GM19193 (cell line): ENCODE measurements around the gene IRGQ.

ENCODE experiments used
- POLR2A ChIP-seq: IDR thresholded peaks from 4 replicates; pipeline ENCODE4 v1.6.1; 2011; ENCODE audit not compliant: insufficient read depth, insufficient read length; ENCODE audit errors: extremely low read depth

IRGQ gene, protein sequence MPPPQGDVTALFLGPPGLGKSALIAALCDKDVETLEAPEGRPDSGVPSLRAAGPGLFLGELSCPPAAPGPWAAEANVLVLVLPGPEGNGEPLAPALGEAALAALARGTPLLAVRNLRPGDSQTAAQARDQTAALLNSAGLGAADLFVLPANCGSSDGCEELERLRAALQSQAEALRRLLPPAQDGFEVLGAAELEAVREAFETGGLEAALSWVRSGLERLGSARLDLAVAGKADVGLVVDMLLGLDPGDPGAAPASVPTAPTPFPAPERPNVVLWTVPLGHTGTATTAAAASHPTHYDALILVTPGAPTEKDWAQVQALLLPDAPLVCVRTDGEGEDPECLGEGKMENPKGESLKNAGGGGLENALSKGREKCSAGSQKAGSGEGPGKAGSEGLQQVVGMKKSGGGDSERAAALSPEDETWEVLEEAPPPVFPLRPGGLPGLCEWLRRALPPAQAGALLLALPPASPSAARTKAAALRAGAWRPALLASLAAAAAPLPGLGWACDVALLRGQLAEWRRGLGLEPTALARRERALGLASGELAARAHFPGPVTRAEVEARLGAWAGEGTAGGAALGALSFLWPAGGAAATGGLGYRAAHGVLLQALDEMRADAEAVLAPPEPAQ

DNA sequence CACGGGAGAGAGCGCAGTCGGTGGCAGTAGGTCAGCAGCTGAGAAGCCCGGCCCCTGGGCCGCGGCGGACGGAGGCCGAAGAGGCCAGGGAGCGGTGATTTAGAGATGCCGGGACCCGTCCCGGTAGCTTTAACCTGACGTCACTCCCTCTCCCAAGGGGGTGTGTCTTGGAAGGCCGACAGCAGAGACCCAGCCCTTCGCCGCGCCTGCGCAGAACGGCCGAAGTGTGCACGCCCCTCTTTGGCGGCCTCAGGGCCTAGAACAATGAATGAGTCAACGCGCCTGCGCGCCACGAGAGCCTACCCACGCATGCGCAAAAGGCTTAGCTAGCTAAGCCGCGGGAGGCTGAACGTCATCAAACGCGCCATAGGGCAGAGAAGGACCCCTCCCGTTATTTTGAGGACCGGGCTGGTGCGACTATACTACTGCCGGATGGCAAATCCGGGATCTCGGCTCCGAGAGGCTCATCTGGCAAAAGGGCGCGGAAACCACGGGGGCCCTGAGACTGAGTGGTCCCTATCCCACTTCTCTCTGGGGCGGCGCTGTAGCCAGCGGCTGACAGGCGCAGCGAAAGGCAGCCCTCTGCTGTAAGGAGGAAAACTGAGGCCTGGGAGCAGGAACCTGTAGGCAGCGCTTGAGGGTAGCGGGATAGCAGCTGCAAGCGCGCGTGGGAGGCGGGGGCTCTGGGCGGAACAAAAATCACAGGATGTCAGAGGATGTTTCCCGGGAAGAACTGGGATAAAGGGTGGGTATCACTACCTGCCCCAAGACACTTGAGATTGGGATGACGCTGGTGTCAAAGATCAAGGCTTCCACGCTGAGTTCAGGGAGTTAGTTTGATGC is at the start of gene IRGQ, which contains the start of gene ZNF576:
Gene IRGQ (minus strand): TSS at position 136 of the 843 bp plus-strand sequence. CDS start 796 bp downstream, outside the sequence.
Gene ZNF576 (plus strand): TSS at position 597 of the 843 bp plus-strand sequence. CDS start 514 bp downstream, outside the sequence.
- TF ChIP-seq POLR2A = peak; percentile 65

GRCh38 chr19:43644181-43644580 is 48.2 kb upstream of the IRGQ start:
- TF ChIP-seq POLR2A = no peak

GRCh38 chr19:43643326-43643725 is 47.4 kb upstream of the IRGQ start:
- TF ChIP-seq POLR2A = no peak

- no peak for TF ChIP-seq POLR2A
Observed at GRCh38 chr19:43642531-43642930, 46.6 kb upstream of the IRGQ start.

GRCh38 chr19:43641333-43641732 is 45.4 kb upstream of the IRGQ start:
- TF ChIP-seq POLR2A = no peak

GRCh38 chr19:43640424-43640757 is 44.5 kb upstream of the IRGQ start:
- TF ChIP-seq POLR2A = no peak

DNA sequence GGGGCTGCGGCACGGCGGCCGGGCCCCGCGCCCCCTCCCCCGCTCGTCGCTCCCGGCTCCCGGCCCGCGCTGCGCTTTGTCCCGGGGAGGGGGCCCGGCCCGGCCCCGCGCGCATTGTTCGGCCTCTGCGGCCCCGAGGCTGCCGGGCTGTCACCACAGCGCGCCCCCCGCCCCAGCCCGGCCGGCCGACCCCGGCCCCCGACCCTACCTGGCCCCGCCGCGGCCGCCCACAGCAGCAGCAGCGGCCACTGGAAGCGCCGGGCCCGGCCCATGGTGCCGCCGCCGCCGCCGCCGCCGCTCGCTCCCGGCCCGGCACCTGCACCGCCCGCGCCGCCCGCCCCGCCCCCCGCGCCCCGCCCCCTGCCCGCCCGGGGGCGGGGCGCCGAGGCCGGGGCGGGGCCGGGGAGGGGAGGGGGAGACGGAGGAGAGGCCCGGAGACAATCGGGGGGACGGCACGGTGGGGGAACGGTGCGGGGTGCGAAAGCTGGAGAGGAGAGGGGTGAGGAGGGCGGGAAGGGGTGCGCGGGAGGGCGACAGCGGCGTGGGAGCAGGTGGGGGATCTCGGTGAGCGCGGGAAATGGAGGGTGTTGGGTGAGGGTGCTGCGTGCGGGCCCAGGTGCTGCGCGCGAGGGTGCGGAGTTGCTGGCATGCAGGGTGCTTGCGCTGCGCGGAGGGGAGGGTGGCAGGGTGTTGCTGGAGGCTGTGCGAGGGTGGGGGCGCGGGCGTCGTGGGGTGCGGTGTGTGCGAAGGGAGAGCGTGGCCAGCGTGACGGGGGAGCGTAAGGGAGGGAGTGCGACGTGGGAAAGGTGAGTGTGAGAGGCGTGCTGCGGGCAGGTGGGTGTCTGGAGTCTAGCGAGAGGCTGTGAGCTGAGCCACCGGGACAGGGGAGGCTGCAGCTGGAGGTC is 43.8 kb upstream of the IRGQ start, which contains the start of gene CADM4:
Gene CADM4 (minus strand): TSS at position 332 of the 905 bp plus-strand sequence. CDS start 60 bp downstream, at position 272.
- no peak for TF ChIP-seq POLR2A

DNA sequence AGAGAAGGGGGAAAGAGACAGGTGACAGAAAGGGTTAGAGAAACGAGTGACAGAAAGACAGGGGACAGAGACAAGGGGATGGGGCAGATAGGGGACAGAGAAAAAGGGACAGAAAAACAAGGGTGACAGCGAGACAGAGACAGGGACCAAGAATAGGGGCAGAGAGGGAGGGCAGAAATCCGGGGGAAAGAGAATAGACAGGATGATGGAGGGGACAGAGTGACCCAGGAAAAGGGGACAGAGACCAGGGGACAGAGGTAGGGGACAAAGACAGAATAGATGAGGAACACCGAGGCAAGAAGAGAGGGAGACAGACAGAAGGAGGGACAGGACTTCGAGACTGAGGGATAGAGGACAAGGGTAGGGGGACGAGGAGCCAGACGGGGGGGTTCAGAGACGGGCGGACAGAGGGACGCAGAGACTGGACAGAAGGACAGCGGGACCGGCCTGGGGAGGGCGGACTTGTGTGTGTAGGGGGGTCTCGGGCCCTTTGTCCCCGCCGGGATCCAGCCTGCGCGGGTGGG is 43.1 kb upstream of the IRGQ start:
- no peak for TF ChIP-seq POLR2A

GRCh38 chr19:43638214-43638994 is 42.5 kb upstream of the IRGQ start:
- TF ChIP-seq POLR2A = no peak

DNA sequence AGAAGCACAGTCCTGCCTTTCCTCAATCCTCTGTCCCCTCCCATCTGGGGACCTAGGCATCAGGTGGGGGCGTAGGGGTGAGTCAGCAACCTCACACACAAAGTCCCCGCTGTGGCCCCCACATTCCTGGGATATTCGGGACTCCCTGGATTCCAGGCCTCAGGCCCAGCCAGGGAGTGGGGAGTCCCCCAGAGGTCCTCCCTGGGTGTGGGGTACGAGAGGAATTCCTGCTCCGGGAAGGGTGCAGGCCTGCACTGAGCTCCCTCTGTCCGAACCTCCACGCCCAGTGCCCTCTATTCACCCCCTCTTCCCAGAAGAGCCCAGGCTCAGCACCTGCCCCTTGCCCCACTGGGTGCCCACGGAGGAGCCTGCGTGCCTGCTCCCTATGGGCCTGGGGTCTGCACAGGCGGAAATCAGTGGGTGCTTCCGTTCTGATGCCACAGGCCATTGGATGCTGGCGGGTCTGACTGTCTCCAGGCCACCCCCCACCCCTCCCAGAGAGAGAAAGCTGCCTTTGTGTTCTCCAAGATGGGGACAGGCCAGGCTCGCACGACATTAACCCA is 40.3 kb upstream of the IRGQ start:
- TF ChIP-seq POLR2A = no peak

- TF ChIP-seq POLR2A = no peak
Observed at GRCh38 chr19:43634872-43635560, 39.1 kb upstream of the IRGQ start.

GRCh38 chr19:43634506-43634871 is 38.6 kb upstream of the IRGQ start:
- no peak for TF ChIP-seq POLR2A
